ENCODE results near the gene ZNF93. TPM values are rescaled to one million over a fixed set of nuclear protein-coding genes. Genes with fewer than 3 reads are reported as not detected.
"Not testable (repeated sequence)": the region's sequence is repeated elsewhere in the genome, so short reads cannot be mapped to it uniquely, and the experiment has no call there.

The ZNF93 gene
- total RNA-seq, 1 experiment from 2014 or later = not detected

GRCh38 chr19:19937403-19937802 lies 36.7 kb downstream of the ZNF93 start:
- DNase-seq (ENCODE audit: low spot score) = no peak

- DNase-seq (ENCODE audit: low spot score) = no peak
Observed at GRCh38 chr19:19938449-19938848, 37.7 kb downstream of the ZNF93 start.

GRCh38 chr19:19943848-19944582 lies 43.3 kb downstream of the ZNF93 start:
- no peak for DNase-seq (ENCODE audit: low spot score)

- DNase-seq (ENCODE audit: low spot score) = no peak
Observed at GRCh38 chr19:19944583-19944880, 43.8 kb downstream of the ZNF93 start.

GRCh38 chr19:19946226-19946625 lies 45.5 kb downstream of the ZNF93 start:
- DNase-seq (ENCODE audit: low spot score) = no peak

- no peak for DNase-seq (ENCODE audit: low spot score)
Observed at GRCh38 chr19:19948800-19949199, 48.1 kb downstream of the ZNF93 start.

- DNase-seq (ENCODE audit: low spot score) = no peak
Observed at GRCh38 chr19:19955208-19955607, 54.5 kb downstream of the ZNF93 start.

- DNase-seq (ENCODE audit: low spot score) = no peak
Observed at GRCh38 chr19:19956434-19957075, 55.8 kb downstream of the ZNF93 start.

- not testable (repeated sequence) for DNase-seq (ENCODE audit: low spot score)
Observed at GRCh38 chr19:19957766-19958165, 57.0 kb downstream of the ZNF93 start.

GRCh38 chr19:19959151-19959799 lies 58.5 kb downstream of the ZNF93 start:
- DNase-seq (ENCODE audit: low spot score) = peak; percentile 42

GRCh38 chr19:19964416-19964815 lies 63.7 kb downstream of the ZNF93 start:
- DNase-seq (ENCODE audit: low spot score) = no peak

- DNase-seq (ENCODE audit: low spot score) = not testable (repeated sequence)
Observed at GRCh38 chr19:19966126-19966525, 65.4 kb downstream of the ZNF93 start.

GRCh38 chr19:19966862-19967261 lies 66.1 kb downstream of the ZNF93 start:
- DNase-seq (ENCODE audit: low spot score) = no peak

Other genes starting within 250 kb of the ZNF93 start
- 38.8 and 42.0 TPM in 2 replicates for gene ATP13A1, start 237.3 kb upstream of the ZNF93 start, total RNA-seq (2014; rRNA removed; shearing (Covaris generic))
- gene ZNF101, start 232.1 kb upstream of the ZNF93 start, total RNA-seq (2014; rRNA removed; shearing (Covaris generic)) = 2.0 and 4.6 TPM in 2 replicates
- 0.26 and 0.38 TPM in 2 replicates for gene ZNF14, start 167.8 kb upstream of the ZNF93 start, total RNA-seq (2014; rRNA removed; shearing (Covaris generic))
- 1.8 and 2.3 TPM in 2 replicates for gene ZNF506, start 79.2 kb upstream of the ZNF93 start, total RNA-seq (2014; rRNA removed; shearing (Covaris generic))
- 0.05 and 0.16 TPM in 2 replicates for gene ZNF253, start 35.1 kb upstream of the ZNF93 start, total RNA-seq (2014; rRNA removed; shearing (Covaris generic))
- gene ZNF682, start 138.6 kb downstream of the ZNF93 start, total RNA-seq (2014; rRNA removed; shearing (Covaris generic)) = not detected in 2 replicates
- not detected in 2 replicates for gene ZNF90, start 177.1 kb downstream of the ZNF93 start, total RNA-seq (2014; rRNA removed; shearing (Covaris generic))

All from HT-29 (cell line).